HepG2 (cell line): ENCODE measurements around the gene BMF. TPM values are rescaled to one million over a fixed set of nuclear protein-coding genes. Genes with fewer than 3 reads are reported as not detected.
A peak's percentile ranks its signal among the peaks of the same experiment; 100 is the strongest.

Source experiments
- BCL6 ChIP-seq: IDR thresholded peaks from 2 replicates; pipeline ENCODE4 v1.6.1; 2016; ENCODE audit warnings: missing genetic modification reagents, missing compliant biosample characterization
- ELF3 ChIP-seq: IDR thresholded peaks from 2 replicates; pipeline ENCODE4 v1.6.1; 2016; ENCODE audit warnings: missing genetic modification reagents, missing compliant biosample characterization
- FOXA1 ChIP-seq, 2 experiments: fragments of 450-650 bp in 1 of 2; sonication (generic) in 1 of 2; formaldehyde crosslinking in 1 of 2; IDR thresholded peaks; 2 replicates each; pipeline versions ENCODE4 v1.4.0 to v1.6.1; 2016 to 2020; ENCODE audit warnings: missing genetic modification reagents in 1 of 2
- FOXA3 ChIP-seq: IDR thresholded peaks from 2 replicates; pipeline ENCODE4 v1.6.1; 2016; ENCODE audit warnings: missing genetic modification reagents, missing compliant biosample characterization
- FOXO1 ChIP-seq: sonication (generic); formaldehyde crosslinking; IDR thresholded peaks from 2 replicates; pipeline ENCODE4 v1.4.0; 2020; ENCODE audit warnings: missing genetic modification reagents
- PCBP2 ChIP-seq: fragments of 200-400 bp; formaldehyde crosslinking; optimal IDR thresholded peaks from 2 replicates; pipeline ENCODE3; 2018; ENCODE audit warnings: low read length, low read depth; ENCODE audit not compliant: poor library complexity, severe bottlenecking
- SNAPC4 ChIP-seq: sonication (generic); formaldehyde crosslinking; IDR thresholded peaks from 2 replicates; pipeline ENCODE4 v1.4.0; 2020; ENCODE audit warnings: mild to moderate bottlenecking, missing genetic modification reagents
- TARDBP ChIP-seq: sonication (generic); formaldehyde crosslinking; IDR thresholded peaks from 2 replicates; pipeline ENCODE4 v1.8.0; 2022; ENCODE audit warnings: mild to moderate bottlenecking, missing genetic modification reagents
- THAP7 ChIP-seq: sonication (generic); formaldehyde crosslinking; IDR thresholded peaks from 2 replicates; pipeline ENCODE4 v1.8.1; 2023; ENCODE audit warnings: mild to moderate bottlenecking, missing genetic modification reagents
- ZNF225 ChIP-seq: sonication (generic); formaldehyde crosslinking; IDR thresholded peaks from 2 replicates; pipeline ENCODE4 v1.4.0; 2020; ENCODE audit warnings: mild to moderate bottlenecking, missing genetic modification reagents
- ZNF546 ChIP-seq: sonication (generic); formaldehyde crosslinking; conservative IDR thresholded peaks from 2 replicates; pipeline ENCODE4 v1.8.1; 2023; ENCODE audit warnings: mild to moderate bottlenecking, missing genetic modification reagents
- ZNF646 ChIP-seq: sonication (generic); formaldehyde crosslinking; IDR thresholded peaks from 2 replicates; pipeline ENCODE4 v1.9.0; 2021; ENCODE audit warnings: mild to moderate bottlenecking, missing genetic modification reagents
- polyA plus RNA-seq, 8 experiments: library from polyadenylated mRNA; depleted of rRNA in 3 of 8; stranded (reverse) in 7 of 8; unstranded in 1 of 8; fragments of >200 nt; fragmentation: Illumina TruSeq in 4 of 8; extraction: Trizol in 4 of 8; gene quantifications; 2 replicates each; pipeline versions ENCODE4 v1.2.1 to v1.2.3, GENCODE V29; 2011 to 2016; ENCODE audit warnings: low read depth in 4 of 8, missing spikeins in 1 of 8, mixed read lengths in 1 of 8; ENCODE audit not compliant: insufficient read depth in 1 of 8
- total RNA-seq, 5 experiments: library from RNA; depleted of rRNA; stranded (reverse); fragments of >200 nt; fragmentation: Illumina TruSeq; extraction: Trizol; gene quantifications; 2 replicates each; pipeline ENCODE4 v1.2.3, GENCODE V29; 2016; ENCODE audit warnings: low read depth in 1 of 5
- TF ChIP-seq, protein P1 (sequence below): sonication (generic); formaldehyde crosslinking; IDR thresholded peaks from 2 replicates; pipeline ENCODE4 v1.8.0; 2023; ENCODE audit warnings: mild to moderate bottlenecking, missing genetic modification reagents
- TF ChIP-seq, protein P2 (sequence below): IDR thresholded peaks from 2 replicates; pipeline ENCODE4 v1.6.1; 2012; ENCODE audit warnings: inconsistent platforms

BMF gene
- total and polyA plus RNA-seq, 2 of the 13 experiments (the other 11 are each of a cell fraction or from before 2014, with no cell fraction given) = 8.7 to 15.9 TPM

- TF ChIP-seq FOXO1 (CRISPR knock-in tag) (0 out of 2 replicates have a peak, but pooled peaks have one; percentile 28), FOXA1 (IDR thresholded peaks at IDR 0.05) (no peak), FOXA1 (CRISPR knock-in tag; IDR thresholded peaks at IDR 0.05) (peak; percentile 58; the same call in 1 of the 2 replicates), TARDBP (CRISPR knock-in tag) (peak; percentile 73), BCL6 (CRISPR knock-in tag) (peak; percentile 57), ELF3 (CRISPR knock-in tag) (peak; percentile 70; the same call in 1 of the 2 replicates), FOXA3 (peak; percentile 71), THAP7 (CRISPR knock-in tag) (no peak), ZNF546 (CRISPR knock-in tag) (no peak), SNAPC4 (CRISPR knock-in tag) (no peak), PCBP2 (no peak), ZNF225 (CRISPR knock-in tag) (no peak), ZNF646 (CRISPR knock-in tag) (peak; percentile 72)
- TF ChIP-seq, protein P1, sequence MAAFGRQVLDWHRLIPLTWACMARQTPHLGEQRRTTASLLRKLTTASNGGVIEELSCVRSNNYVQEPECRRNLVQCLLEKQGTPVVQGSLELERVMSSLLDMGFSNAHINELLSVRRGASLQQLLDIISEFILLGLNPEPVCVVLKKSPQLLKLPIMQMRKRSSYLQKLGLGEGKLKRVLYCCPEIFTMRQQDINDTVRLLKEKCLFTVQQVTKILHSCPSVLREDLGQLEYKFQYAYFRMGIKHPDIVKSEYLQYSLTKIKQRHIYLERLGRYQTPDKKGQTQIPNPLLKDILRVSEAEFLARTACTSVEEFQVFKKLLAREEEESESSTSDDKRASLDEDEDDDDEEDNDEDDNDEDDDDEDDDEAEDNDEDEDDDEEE (CRISPR knock-in tag) = 0 out of 2 replicates have a peak, but pooled peaks have one; percentile 43
- TF ChIP-seq, protein P2, sequence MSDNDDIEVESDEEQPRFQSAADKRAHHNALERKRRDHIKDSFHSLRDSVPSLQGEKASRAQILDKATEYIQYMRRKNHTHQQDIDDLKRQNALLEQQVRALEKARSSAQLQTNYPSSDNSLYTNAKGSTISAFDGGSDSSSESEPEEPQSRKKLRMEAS = peak; percentile 23; the same call in 1 of the 2 replicates
These were observed 2.2 kb downstream of the BMF start (continued) for GRCh38 chr15:40106203-40107161.
